Ovary (tissue), 9 donors: ENCODE results near the gene IFFO2. TPM values are rescaled to one million over a fixed set of nuclear protein-coding genes. Genes with fewer than 3 reads are reported as not detected.
A peak's percentile ranks its signal among the peaks of the same experiment; 100 is the strongest.

Experiments
- DNase-seq, 5 donors: peaks; one replicate each; pipeline ENCODE4 v3.0.0-alpha.2; 2019 to 2020
- H3K27ac ChIP-seq, 2 donors: fragments of 200-600 bp; one replicate each; pipeline versions ENCODE4 v1.5.1 to v1.8.0; 2019 to 2022
- H3K27me3 ChIP-seq: fragments of 200-600 bp; one replicate; pipeline ENCODE4 v1.8.0; 2022
- H3K36me3 ChIP-seq: fragments of 200-600 bp; sonication (generic); one replicate; pipeline ENCODE4 v1.5.1; 2019
- H3K4me1 ChIP-seq: one replicate; pipeline ENCODE4 v1.8.1; 2013; ENCODE audit warnings: mild to moderate bottlenecking, moderate library complexity; ENCODE audit not compliant: insufficient read depth
- H3K4me3 ChIP-seq: fragments of 200-600 bp; sonication (generic); one replicate; pipeline ENCODE4 v1.5.1; 2017
- H3K9me3 ChIP-seq, 2 donors: fragments of 200-600 bp in 1 of 2; sonication (generic) in 1 of 2; one replicate each; pipeline versions ENCODE4 v1.5.1 to v1.8.1; 2013 to 2019; ENCODE audit warnings: mild to moderate bottlenecking in 1 of 2, moderate library complexity in 1 of 2
- CTCF ChIP-seq, 3 donors: fragments of 450-650 bp in 2 of 3; fragments of 200-600 bp in 1 of 3; IDR thresholded peaks; one replicate each; pipeline versions ENCODE4 v1.5.1 to v1.8.0; 2016 to 2022; ENCODE audit warnings: antibody characterized with exemption in 3 of 3, mild to moderate bottlenecking in 1 of 3
- EP300 ChIP-seq: sonication (generic); formaldehyde crosslinking; IDR thresholded peaks from one replicate; pipeline ENCODE4 v1.6.1; 2017; ENCODE audit warnings: antibody characterized with exemption
- POLR2A ChIP-seq: fragments of 450-650 bp; IDR thresholded peaks from one replicate; pipeline ENCODE4 v1.6.1; 2017; ENCODE audit warnings: antibody characterized with exemption, mild to moderate bottlenecking, moderate library complexity
- WGBS, 3 donors: extraction: QIAGEN DNeasy Blood & Tissue Kit in 1 of 3; methylation state at CpG; one replicate each; pipeline versions ENCODE4 v1.1.5 to v1.1.7; 2013 to 2017; 5-methylcytosine and 5-hydroxymethylcytosine counted together
- intact Hi-C, 4 donors: fragments of 100-400 bp; cut with DNase I; formaldehyde crosslinking; loops; one replicate each; pipeline versions ENCODE4 v1.11.0 to v1.15.1; 2022 to 2023
- polyA plus RNA-seq, 2 donors: library from polyadenylated mRNA; stranded (reverse); fragments of 200-250 nt in 1 of 2; fragments of 350-450 nt in 1 of 2; fragmentation: Illumina TruSeq in 1 of 2; extraction: RNeasy Lipid Tissue Mini Kit (QIAGEN cat#74804) in 1 of 2; gene quantifications; one replicate each; pipeline ENCODE4 v1.2.3, GENCODE V29; 2013 to 2014
- total RNA-seq, 7 donors: library from RNA; depleted of rRNA in 2 of 7; stranded (reverse); fragments of >200 nt in 2 of 7; fragmentation: NEBNext Ultra II Directional in 3 of 7; extraction: Animal tissue kit (Norgen Biotek cat#: 25700) in 3 of 7; gene quantifications; one replicate each; pipeline versions ENCODE4 v1.1.0 to v1.2.4, GENCODE V29; 2016 to 2023
- donor health status: DM: no; HTN: no; CAD: no; lungs with moderate emphysema.
- donor health status: DM: no; HTN: no; CAD: no.
- donor health status: Bipolar disorder and iron deficiency.
- donor health status: DM: yes; HTN: yes; CAD: no.
- donor health status: DM: no; HTN: no; CAD: no.
- donor health status: DM: yes; HTN: yes; CAD: no.

The IFFO2 gene
- total and polyA plus RNA-seq, 9 donors, result 3.4 to 11.2 (median 6.2) TPM

- intact Hi-C loops, result no loop called here
- Histone ChIP-seq H3K9me3 (no peaks in the 10 kb centered on the region), H3K27ac (no peak overlapping the region), H3K36me3 (no peaks in the 10 kb centered on the region), H3K4me3 (no peak overlapping the region), H3K27me3 (no peaks in the 10 kb centered on the region), H3K4me1 (no peaks in the 10 kb centered on the region)
- TF ChIP-seq CTCF (IDR thresholded peaks at IDR 0.05), result no peak
- TF ChIP-seq POLR2A, result no peak
- TF ChIP-seq EP300, result no peak
- no peak for DNase-seq
- 90 to 93% (median 90%) methylated on average over 34 to 35 of the region's 35 CpGs for WGBS, 3 donors
Measured at GRCh38 chr1:18877282-18877681, 79.2 kb downstream of the IFFO2 start.

DNA sequence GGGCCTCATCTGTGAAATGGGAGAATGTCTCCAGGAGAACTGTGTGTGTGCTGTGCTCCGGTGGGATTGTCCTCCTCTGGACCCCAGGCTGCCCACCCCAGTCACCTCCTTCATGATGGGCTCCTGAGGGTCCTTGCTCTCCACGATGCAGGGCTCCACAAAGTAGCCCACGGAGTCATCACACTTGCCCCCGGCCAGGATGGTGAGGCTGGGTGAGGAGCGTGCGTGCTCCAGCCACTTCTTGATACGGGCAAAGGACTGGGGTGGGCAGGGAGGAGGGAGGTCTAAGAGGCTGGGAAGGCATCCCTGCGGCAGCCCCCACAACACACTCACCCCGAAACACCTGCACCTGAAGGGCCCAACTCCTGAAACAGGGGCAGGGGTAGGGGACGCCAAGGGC, 80.3 kb downstream of the IFFO2 start:
- Histone ChIP-seq H3K27ac (no peak overlapping the region), H3K9me3 (no peaks in the 10 kb centered on the region), H3K4me1 (no peaks in the 10 kb centered on the region), H3K27me3 (no peaks in the 10 kb centered on the region), H3K36me3 (no peaks in the 10 kb centered on the region), H3K4me3 (no peak overlapping the region)
- TF ChIP-seq EP300 (no peak), POLR2A (no peak), CTCF (IDR thresholded peaks at IDR 0.05) (no peak)
- intact Hi-C loops, result no loop called here
- DNase-seq, result no peak
- 86 to 95% (median 88%) methylated on average over 9 to 10 of the region's 10 CpGs for WGBS, 3 donors

DNA sequence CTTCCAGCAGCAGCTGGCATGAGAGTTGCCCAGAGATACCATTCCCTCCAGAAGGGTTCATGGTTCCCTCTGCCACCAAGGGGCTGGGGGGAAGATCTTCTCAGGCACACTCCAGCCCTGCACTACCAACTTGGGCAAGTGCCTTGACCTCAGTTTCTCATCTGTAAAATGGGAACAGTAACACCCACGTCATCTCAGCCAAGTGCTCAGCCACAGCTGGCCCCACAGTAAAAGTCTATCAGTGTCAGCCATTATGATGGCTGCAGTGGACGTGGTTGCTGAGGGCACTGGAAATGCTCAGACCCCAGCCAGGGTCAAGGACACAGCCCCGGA, 80.7 kb downstream of the IFFO2 start:
- Histone ChIP-seq H3K4me1 (no peaks in the 10 kb centered on the region), H3K27me3 (no peaks in the 10 kb centered on the region), H3K9me3 (no peaks in the 10 kb centered on the region), H3K4me3 (no peak overlapping the region), H3K27ac (no peak overlapping the region), H3K36me3 (no peaks in the 10 kb centered on the region)
- intact Hi-C loops, result no loop called here
- 52 to 71% (median 56%) methylated on average over 3 of the region's 3 CpGs for WGBS, 3 donors
- TF ChIP-seq POLR2A (no peak), EP300 (no peak), CTCF (IDR thresholded peaks at IDR 0.05) (no peak)
- DNase-seq, result no peak

DNA sequence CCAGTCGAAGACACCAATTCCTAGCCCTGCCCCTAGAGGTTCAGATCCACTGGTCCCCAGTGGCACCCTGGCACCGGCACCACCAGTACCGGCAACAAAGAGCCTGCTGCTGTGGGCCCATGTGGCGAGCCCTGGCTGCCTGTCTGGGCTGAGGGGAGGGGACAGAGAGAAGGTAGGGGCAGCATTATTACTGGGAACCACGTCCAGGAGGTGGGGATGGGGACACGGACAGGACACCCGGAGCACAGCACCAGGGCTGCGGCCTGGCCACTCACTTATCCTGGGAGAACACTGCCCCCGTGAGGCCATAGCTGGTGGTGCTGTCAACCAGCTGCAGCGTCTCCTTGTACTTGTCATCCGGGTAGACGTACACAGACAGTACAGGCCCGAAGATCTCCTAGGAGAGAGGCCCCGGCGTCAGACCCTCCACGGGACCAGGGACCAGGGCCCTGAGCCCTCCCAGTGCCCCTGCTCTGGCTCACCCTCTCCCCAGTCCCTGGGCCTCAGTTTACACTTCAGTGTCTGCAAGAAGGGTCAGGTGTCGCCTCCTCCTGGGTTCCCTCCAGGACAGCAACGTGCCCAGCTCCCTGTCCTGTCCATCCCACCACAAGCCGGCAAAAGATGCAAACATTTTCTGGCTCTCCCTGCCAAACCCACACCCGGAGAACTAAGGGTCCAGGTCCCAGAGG, 81.2 kb downstream of the IFFO2 start:
- 28 to 40% (median 34%) methylated on average over 20 of the region's 20 CpGs for WGBS, 3 donors
- H3K36me3 ChIP-seq, result no peaks in the 10 kb centered on the region
- intact Hi-C loops, result no loop called here
- no peak overlapping the region for H3K4me3 ChIP-seq
- DNase-seq, result peak; percentile 62 to 83 (median 74)
- no peak overlapping the region for H3K27ac ChIP-seq
- H3K27me3 ChIP-seq, result no peaks in the 10 kb centered on the region
- peak; percentile 15 to 49 (median 26) for TF ChIP-seq CTCF (IDR thresholded peaks at IDR 0.05)
- TF ChIP-seq POLR2A, result no peak
- no peaks in the 10 kb centered on the region for H3K9me3 ChIP-seq
- no peaks in the 10 kb centered on the region for H3K4me1 ChIP-seq
